Parathyroid adenoma (tissue), 2 donors: ENCODE measurements around the gene AGBL1.

Experiments
- H2AFZ ChIP-seq: fragments of 300-600 bp; sonication (generic); one replicate; pipeline ENCODE4 v1.7.0; 2017; ENCODE audit warnings: antibody characterized with exemption, mild to moderate bottlenecking
- H3K27ac ChIP-seq: fragments of 300-600 bp; sonication (generic); one replicate; pipeline ENCODE4 v1.7.0; 2017
- H3K27me3 ChIP-seq: fragments of 300-600 bp; sonication (generic); one replicate; pipeline ENCODE4 v1.7.0; 2017; ENCODE audit warnings: low read length; ENCODE audit not compliant: control insufficient read depth, insufficient read depth
- H3K36me3 ChIP-seq: fragments of 300-600 bp; sonication (generic); one replicate; pipeline ENCODE4 v1.7.0; 2017; ENCODE audit warnings: low read length; ENCODE audit not compliant: control insufficient read depth, insufficient read depth
- H3K4me1 ChIP-seq: fragments of 300-600 bp; sonication (generic); one replicate; pipeline ENCODE4 v1.7.0; 2017; ENCODE audit warnings: control low read depth
- H3K4me2 ChIP-seq: fragments of 300-600 bp; sonication (generic); one replicate; pipeline ENCODE4 v1.7.0; 2017; ENCODE audit warnings: low read length
- H3K4me3 ChIP-seq: fragments of 300-600 bp; sonication (generic); one replicate; pipeline ENCODE4 v1.7.0; 2017; ENCODE audit warnings: low read depth, low read length
- H3K79me2 ChIP-seq: fragments of 300-600 bp; sonication (generic); one replicate; pipeline ENCODE4 v1.7.0; 2017; ENCODE audit warnings: control low read depth
- H3K9ac ChIP-seq: fragments of 300-600 bp; sonication (generic); one replicate; pipeline ENCODE4 v1.7.0; 2017; ENCODE audit warnings: mild to moderate bottlenecking
- H3K9me3 ChIP-seq: fragments of 300-600 bp; sonication (generic); one replicate; pipeline ENCODE4 v1.7.0; 2017; ENCODE audit warnings: low read length; ENCODE audit not compliant: control insufficient read depth
- TF ChIP-seq, protein P1 (sequence below): fragments of 300-600 bp; sonication (generic); IDR thresholded peaks from one replicate; pipeline ENCODE4 v1.7.0; 2017; ENCODE audit warnings: antibody characterized with exemption, mild to moderate bottlenecking
- donor health status: primary hyperparathyroidism.

Gene AGBL1

GRCh38 chr15:86231864-86232721, 152.4 kb downstream of the AGBL1 start:
- H3K9ac ChIP-seq = no peak overlapping the region
- no peak overlapping the region for H3K4me3 ChIP-seq
- TF ChIP-seq, protein P1, sequence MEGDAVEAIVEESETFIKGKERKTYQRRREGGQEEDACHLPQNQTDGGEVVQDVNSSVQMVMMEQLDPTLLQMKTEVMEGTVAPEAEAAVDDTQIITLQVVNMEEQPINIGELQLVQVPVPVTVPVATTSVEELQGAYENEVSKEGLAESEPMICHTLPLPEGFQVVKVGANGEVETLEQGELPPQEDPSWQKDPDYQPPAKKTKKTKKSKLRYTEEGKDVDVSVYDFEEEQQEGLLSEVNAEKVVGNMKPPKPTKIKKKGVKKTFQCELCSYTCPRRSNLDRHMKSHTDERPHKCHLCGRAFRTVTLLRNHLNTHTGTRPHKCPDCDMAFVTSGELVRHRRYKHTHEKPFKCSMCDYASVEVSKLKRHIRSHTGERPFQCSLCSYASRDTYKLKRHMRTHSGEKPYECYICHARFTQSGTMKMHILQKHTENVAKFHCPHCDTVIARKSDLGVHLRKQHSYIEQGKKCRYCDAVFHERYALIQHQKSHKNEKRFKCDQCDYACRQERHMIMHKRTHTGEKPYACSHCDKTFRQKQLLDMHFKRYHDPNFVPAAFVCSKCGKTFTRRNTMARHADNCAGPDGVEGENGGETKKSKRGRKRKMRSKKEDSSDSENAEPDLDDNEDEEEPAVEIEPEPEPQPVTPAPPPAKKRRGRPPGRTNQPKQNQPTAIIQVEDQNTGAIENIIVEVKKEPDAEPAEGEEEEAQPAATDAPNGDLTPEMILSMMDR = peak; percentile 24

DNA sequence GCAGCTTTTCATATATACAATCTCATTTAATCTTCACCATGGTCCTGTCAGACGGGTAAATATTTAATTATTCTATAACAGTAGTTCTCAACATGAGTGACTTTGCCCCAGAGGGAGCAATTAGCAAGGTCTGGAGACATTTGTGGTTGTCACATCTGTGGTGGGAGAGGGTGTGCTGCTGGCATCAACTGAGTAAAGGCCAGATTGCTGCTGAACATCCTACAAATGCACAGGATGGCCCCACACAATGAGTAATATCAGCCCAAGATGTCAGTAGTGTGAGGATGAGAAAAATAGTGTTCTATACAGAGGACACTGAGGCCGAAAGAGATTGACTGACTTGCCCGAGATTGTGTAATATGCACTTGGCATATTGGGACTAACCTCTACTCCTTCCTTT, 156.0 kb downstream of the AGBL1 start:
- H3K9me3 ChIP-seq = no peaks in the 10 kb centered on the region
- no peaks in the 10 kb centered on the region for H3K27me3 ChIP-seq
- H3K4me1 ChIP-seq = no peaks in the 10 kb centered on the region
- H3K9ac ChIP-seq = no peak overlapping the region
- no peak overlapping the region for H2AFZ ChIP-seq
- no peak overlapping the region for H3K4me2 ChIP-seq
- TF ChIP-seq, protein P1 = no peak
- H3K36me3 ChIP-seq = no peaks in the 10 kb centered on the region
- H3K4me3 ChIP-seq = no peak overlapping the region
- H3K79me2 ChIP-seq = no peaks in the 10 kb centered on the region
- H3K27ac ChIP-seq = no peak overlapping the region

More at GRCh38 chr15:86231864-86232721, 152.4 kb downstream of the AGBL1 start:
- H3K79me2 ChIP-seq = no peaks in the 10 kb centered on the region
- H3K27ac ChIP-seq = no peak overlapping the region
- no peaks in the 10 kb centered on the region for H3K27me3 ChIP-seq
- H2AFZ ChIP-seq = no peak overlapping the region
- H3K9me3 ChIP-seq = no peaks in the 10 kb centered on the region
- no peaks in the 10 kb centered on the region for H3K36me3 ChIP-seq
- no peak overlapping the region for H3K4me2 ChIP-seq
- H3K4me1 ChIP-seq = no peaks in the 10 kb centered on the region

DNA sequence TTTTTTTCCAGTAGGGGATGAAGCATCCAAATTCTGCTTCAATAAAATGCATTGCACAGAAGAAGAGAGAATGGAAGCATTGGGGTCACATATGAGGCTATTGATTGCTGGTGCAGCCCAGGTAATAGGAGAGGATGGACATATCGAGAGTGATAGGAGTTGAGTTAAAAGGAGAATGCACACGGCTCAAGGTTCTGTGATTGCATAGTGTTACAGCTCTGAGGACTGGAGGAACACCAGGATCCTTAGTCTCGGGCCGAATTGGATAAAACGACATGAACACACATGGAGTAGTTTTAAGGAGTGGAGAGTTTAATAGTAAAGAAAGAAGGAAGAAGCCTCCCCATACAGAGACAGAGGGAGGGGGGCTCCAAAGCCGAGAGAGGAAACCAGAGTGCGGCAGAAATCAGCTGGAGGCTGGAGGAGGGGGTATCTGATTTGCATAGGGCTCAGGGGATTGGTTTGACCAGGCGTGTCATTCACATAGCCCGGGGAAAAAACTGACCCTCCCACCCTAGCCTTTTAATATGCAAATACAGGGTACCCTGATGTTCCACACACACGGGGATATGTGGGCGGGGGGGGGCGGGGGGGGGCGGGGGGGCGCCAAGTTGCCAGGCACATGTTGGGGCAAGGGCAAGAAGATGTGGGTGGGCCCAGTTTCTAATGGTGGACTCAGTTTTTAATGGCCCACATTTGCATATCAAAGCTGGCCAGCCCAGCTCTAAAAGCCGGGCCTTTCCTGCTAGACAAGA, 156.9 kb downstream of the AGBL1 start:
- Histone ChIP-seq H3K4me3 (no peak overlapping the region), H3K9me3 (no peaks in the 10 kb centered on the region), H3K9ac (no peak overlapping the region), H3K4me2 (no peak overlapping the region), H3K36me3 (no peaks in the 10 kb centered on the region), H3K79me2 (no peaks in the 10 kb centered on the region), H3K27me3 (no peaks in the 10 kb centered on the region), H3K4me1 (no peaks in the 10 kb centered on the region), H2AFZ (no peak overlapping the region), H3K27ac (no peak overlapping the region)
- TF ChIP-seq, protein P1 = no peak

DNA sequence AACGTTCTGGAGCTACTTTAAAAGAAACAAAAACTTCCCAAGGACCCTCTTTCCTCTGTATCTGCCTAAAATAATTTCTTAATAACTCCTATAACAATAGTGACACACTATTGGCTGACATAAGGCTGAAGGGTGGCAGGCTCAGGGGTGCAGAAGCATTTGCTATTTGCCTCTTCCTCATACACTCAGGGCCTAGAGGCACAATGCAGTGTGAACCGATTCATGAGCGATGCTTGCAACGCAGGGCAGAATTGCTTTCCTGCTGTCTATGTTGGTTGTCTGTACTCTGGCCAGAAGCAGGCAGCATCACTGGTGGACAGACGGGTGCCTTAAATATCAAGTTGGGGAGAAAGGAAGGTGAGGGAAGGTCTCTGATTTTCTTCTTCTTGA, 157.4 kb downstream of the AGBL1 start:
- Histone ChIP-seq H2AFZ (no peak overlapping the region), H3K27me3 (no peaks in the 10 kb centered on the region), H3K4me3 (no peak overlapping the region), H3K27ac (no peak overlapping the region), H3K36me3 (no peaks in the 10 kb centered on the region), H3K9ac (no peak overlapping the region), H3K4me2 (no peak overlapping the region), H3K4me1 (no peaks in the 10 kb centered on the region), H3K79me2 (no peaks in the 10 kb centered on the region), H3K9me3 (no peaks in the 10 kb centered on the region)
- TF ChIP-seq, protein P1 = no peak
